Left lung (tissue), 10 donors: Measurements from ENCODE around the gene NSRP1. TPM values are rescaled to one million over a fixed set of nuclear protein-coding genes. Genes with fewer than 3 reads are reported as not detected.
"Not testable (repeated sequence)": the region's sequence is repeated elsewhere in the genome, so short reads cannot be mapped to it uniquely, and the experiment has no call there.

Experiments used
- ATAC-seq: fragments of 200-7000 bp; cut with Tn5 transposase; one replicate; pipeline ENCODE4 v1.9.1; 2020; ENCODE audit warnings: moderate library complexity
- DNase-seq, 4 donors: peaks; one replicate each; pipeline ENCODE4 v3.0.0-alpha.2; 2013 to 2020
- H3K27ac ChIP-seq, 2 donors: fragments of 200-600 bp; sonication (generic) in 1 of 2; one replicate each; pipeline versions ENCODE4 v1.5.0 to v1.8.0; 2020 to 2021
- H3K27me3 ChIP-seq, 2 donors: fragments of 200-600 bp; sonication (generic) in 1 of 2; one replicate each; pipeline versions ENCODE4 v1.5.0 to v1.8.0; 2020 to 2021
- H3K36me3 ChIP-seq, 2 donors: fragments of 200-600 bp; sonication (generic) in 1 of 2; one replicate each; pipeline versions ENCODE4 v1.5.0 to v1.8.0; 2020 to 2021
- H3K4me1 ChIP-seq, 2 donors: fragments of 200-600 bp; one replicate each; pipeline ENCODE4 v1.8.0; 2021
- H3K4me3 ChIP-seq, 2 donors: fragments of 200-600 bp; sonication (generic) in 1 of 2; one replicate each; pipeline versions ENCODE4 v1.5.0 to v1.8.0; 2020 to 2021; ENCODE audit warnings: mild to moderate bottlenecking in 1 of 2
- H3K9me3 ChIP-seq, 2 donors: fragments of 200-600 bp; sonication (generic) in 1 of 2; one replicate each; pipeline versions ENCODE4 v1.5.0 to v1.8.0; 2020 to 2021
- intact Hi-C, 2 donors: fragments of 100-400 bp; cut with DNase I; formaldehyde crosslinking; loops; one replicate each; pipeline versions ENCODE4 v1.11.2 to v1.14.2; 2022
- polyA plus RNA-seq, 6 donors: library from polyadenylated mRNA; unstranded; fragments of 120-200 nt; gene quantifications; one replicate each; pipeline ENCODE4 v1.2.1, GENCODE V29; 2013; ENCODE audit not compliant: insufficient read length in 6 of 6
- total RNA-seq, 2 donors: library from RNA; stranded (reverse); fragmentation: NEBNext Ultra II Directional; extraction: Animal tissue kit (Norgen Biotek cat#: 25700); gene quantifications; one replicate each; pipeline ENCODE4 v1.2.1, GENCODE V29; 2021
- TF ChIP-seq, protein P1 (sequence below), 2 donors: fragments of 200-600 bp; sonication (generic) in 1 of 2; IDR thresholded peaks; one replicate each; pipeline versions ENCODE4 v1.5.0 to v1.8.0; 2021; ENCODE audit warnings: antibody characterized with exemption in 2 of 2
- donor health status: DM: no; HTN: yes; CAD: no.
- donor health status: DM: no; HTN: no; CAD: no.

Gene NSRP1
- total and polyA plus RNA-seq, 8 donors = 17.7 to 42.8 (median 38.9) TPM

DNA sequence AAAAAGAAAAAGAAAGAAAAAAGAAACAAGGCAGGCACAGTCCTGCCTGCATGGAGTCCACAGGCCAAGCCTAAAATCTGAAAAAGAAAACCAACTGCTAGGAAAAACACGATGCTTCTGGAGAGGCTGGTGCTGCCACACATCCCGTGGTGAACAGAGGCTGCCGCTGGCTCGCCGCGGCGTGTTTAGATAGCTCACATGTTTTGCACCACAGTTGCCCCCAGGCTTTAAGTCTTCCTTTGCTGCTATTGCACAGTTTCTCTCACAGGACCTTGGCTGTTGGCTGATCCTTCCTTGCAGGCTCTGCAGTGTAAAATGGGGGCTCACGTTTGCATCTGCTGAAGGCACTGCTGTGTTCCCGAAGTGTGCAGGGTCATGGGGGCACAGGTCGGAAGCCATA lies 110.3 kb downstream of the NSRP1 start:
- intact Hi-C loops = no loop called here
- ATAC-seq = no peak
- no peak for DNase-seq
- Histone ChIP-seq H3K36me3 (no peaks in the 10 kb centered on the region), H3K4me1 (peaks cover 0 to 12% of the 10 kb centered on the region in 2 donors), H3K9me3 (no peaks in the 10 kb centered on the region), H3K27ac (no peak overlapping the region), H3K4me3 (no peak overlapping the region), H3K27me3 (no peaks in the 10 kb centered on the region)
- TF ChIP-seq, protein P1, sequence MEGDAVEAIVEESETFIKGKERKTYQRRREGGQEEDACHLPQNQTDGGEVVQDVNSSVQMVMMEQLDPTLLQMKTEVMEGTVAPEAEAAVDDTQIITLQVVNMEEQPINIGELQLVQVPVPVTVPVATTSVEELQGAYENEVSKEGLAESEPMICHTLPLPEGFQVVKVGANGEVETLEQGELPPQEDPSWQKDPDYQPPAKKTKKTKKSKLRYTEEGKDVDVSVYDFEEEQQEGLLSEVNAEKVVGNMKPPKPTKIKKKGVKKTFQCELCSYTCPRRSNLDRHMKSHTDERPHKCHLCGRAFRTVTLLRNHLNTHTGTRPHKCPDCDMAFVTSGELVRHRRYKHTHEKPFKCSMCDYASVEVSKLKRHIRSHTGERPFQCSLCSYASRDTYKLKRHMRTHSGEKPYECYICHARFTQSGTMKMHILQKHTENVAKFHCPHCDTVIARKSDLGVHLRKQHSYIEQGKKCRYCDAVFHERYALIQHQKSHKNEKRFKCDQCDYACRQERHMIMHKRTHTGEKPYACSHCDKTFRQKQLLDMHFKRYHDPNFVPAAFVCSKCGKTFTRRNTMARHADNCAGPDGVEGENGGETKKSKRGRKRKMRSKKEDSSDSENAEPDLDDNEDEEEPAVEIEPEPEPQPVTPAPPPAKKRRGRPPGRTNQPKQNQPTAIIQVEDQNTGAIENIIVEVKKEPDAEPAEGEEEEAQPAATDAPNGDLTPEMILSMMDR (IDR thresholded peaks at IDR 0.05) = no peak

DNA sequence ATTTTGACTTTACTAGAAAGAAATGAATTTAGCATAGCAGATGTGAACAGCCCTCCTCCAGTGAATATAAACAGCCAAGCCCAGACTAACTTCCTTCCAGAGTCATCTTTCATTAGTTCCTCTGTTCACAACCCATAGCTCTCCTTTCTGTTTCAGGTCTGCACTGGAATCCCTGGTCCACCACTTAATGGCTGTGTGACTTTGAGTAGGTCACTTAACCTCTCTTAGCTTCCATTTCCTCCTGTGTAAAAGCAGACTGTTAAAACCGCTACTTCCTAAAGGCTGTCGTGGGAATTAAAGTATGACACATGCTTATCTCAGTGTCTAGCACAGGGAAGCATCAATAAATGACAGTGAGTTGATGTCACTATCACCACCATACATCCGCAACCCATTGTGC lies 111.4 kb downstream of the NSRP1 start:
- intact Hi-C loops = no loop called here
- H3K4me1 ChIP-seq = peaks cover 0 to 12% of the 10 kb centered on the region in 2 donors
- no peak overlapping the region for H3K4me3 ChIP-seq
- peaks cover 0 to 6% of the 10 kb centered on the region in 2 donors for H3K27me3 ChIP-seq
- TF ChIP-seq, protein P1 (IDR thresholded peaks at IDR 0.05) = no peak
- no peak for ATAC-seq
- H3K27ac ChIP-seq = peak overlapping the region in 1 of 2 donors; percentile 41
- H3K9me3 ChIP-seq = no peaks in the 10 kb centered on the region
- no peaks in the 10 kb centered on the region for H3K36me3 ChIP-seq
- no peak for DNase-seq

DNA sequence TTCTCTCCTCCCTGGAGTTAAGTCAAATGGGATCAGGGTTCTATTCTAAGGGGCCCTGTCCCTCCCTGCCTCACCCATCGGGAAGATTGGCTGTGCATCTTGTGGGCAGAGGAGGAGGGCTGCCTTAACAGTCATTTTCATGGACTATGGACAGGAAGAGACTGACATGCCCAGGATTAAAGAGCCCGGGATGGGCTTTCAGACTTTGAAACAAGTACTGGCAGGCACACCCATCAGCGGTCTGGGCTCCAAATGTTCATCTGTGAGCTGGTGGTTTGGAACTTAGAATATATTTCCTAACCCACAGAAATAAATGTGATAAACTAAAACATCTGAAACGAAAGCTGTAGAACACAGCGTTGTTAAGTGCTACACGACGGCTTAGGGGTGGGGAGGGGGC lies 112.4 kb downstream of the NSRP1 start:
- peaks cover 0 to 12% of the 10 kb centered on the region in 2 donors for H3K4me1 ChIP-seq
- ATAC-seq (no peak), DNase-seq (no peak)
- no peaks in the 10 kb centered on the region for H3K9me3 ChIP-seq
- TF ChIP-seq, protein P1 (IDR thresholded peaks at IDR 0.05) = no peak
- H3K36me3 ChIP-seq = no peaks in the 10 kb centered on the region
- intact Hi-C loops = no loop called here
- no peak overlapping the region for H3K4me3 ChIP-seq
- H3K27me3 ChIP-seq = peaks cover 0 to 16% of the 10 kb centered on the region in 2 donors
- peak overlapping the region in 1 of 2 donors; percentile 41 for H3K27ac ChIP-seq

DNA sequence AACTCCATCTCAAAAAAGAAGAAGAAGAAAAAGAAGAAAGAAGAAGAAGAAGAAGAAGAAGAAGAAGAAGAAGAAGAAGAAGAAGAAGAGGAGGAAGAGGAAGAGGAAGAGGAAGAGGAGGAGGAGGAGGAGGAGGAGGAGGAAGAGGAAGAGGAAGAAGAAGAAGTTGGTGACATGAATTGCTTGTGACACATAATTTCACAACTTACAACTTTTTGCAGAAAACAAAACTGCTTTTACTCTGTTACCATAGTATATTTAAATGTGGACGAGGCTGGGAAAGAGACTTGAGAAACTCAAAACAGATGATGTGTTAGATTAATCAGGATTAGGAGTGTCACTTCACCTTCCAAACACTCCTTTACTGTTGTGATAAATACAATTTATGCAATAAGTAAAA lies 113.4 kb downstream of the NSRP1 start:
- H3K4me3 ChIP-seq, H3K9me3 ChIP-seq, ATAC-seq, DNase-seq, intact Hi-C loops, H3K36me3 ChIP-seq: not testable (repeated sequence)
- Histone ChIP-seq H3K4me1 (peaks cover 0 to 17% of the 10 kb centered on the region in 2 donors), H3K27ac (peak overlapping the region in 1 of 2 donors; percentile 76), H3K27me3 (peaks cover 0 to 26% of the 10 kb centered on the region in 2 donors)

DNA sequence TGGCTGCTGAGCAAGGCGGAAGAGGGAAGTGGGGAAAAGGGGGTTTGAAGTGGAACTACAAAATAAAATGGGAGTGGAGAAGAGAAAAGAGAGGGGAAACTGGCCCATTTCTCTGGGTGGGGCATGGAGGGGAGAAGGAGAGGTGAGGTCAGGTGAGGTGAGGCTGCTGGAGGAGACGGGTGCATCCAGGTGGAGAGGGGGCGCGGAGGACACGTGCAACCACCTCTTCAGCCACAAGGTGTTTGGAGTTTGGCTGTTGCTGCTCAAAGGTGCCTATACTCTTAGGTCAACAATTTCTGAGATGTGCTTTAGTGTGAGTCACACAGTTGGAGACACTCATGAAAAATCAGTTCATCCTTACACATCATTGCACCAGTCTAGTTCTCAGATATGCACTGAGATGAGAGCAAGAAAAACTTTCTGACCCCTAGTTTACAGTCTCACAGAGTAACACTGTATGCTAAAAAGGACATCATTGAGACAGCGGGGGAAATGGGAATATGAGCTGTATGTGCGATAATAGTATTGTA lies 114.0 kb downstream of the NSRP1 start:
- Histone ChIP-seq H3K27ac (peak overlapping the region in 1 of 2 donors; percentile 76), H3K4me3 (no peak overlapping the region), H3K4me1 (peaks cover 0 to 24% of the 10 kb centered on the region in 2 donors), H3K9me3 (no peaks in the 10 kb centered on the region), H3K27me3 (peaks cover 5 to 32% of the 10 kb centered on the region in 2 donors), H3K36me3 (no peaks in the 10 kb centered on the region)
- intact Hi-C loops = no loop called here
- no peak for DNase-seq
- TF ChIP-seq, protein P1 (IDR thresholded peaks at IDR 0.05) = no peak
- no peak for ATAC-seq
